HK-2 (cell line): ENCODE measurements around the gene FGFR1OP2.
"Not testable (repeated sequence)": the region's sequence is repeated elsewhere in the genome, so short reads cannot be mapped to it uniquely, and the experiment has no call there.

Source experiments
- DNase-seq: peaks from one replicate; pipeline ENCODE4 v3.0.0-alpha.2; 2018; ENCODE audit not compliant: unreplicated experiment

The FGFR1OP2 gene

GRCh38 chr12:26937863-26938700 lies at the start of gene FGFR1OP2, which contains the start of gene INTS13:
Gene FGFR1OP2, plus strand, starts transcription at chr12:26938470. Its CDS starts 15,689 bp downstream, at chr12:26954159.
Gene INTS13, minus strand, starts transcription at chr12:26937981. Its CDS starts 1,178 bp downstream, at chr12:26936803.
- DNase-seq, result peak; percentile 98

- DNase-seq, result no peak
Measured at GRCh38 chr12:26890784-26891183, 47.5 kb upstream of the FGFR1OP2 start.

GRCh38 chr12:26891704-26892103 lies 46.6 kb upstream of the FGFR1OP2 start:
- DNase-seq, result no peak

- DNase-seq, result no peak
Measured at GRCh38 chr12:26895672-26896071, 42.6 kb upstream of the FGFR1OP2 start.

GRCh38 chr12:26896913-26897312 lies 41.4 kb upstream of the FGFR1OP2 start:
- DNase-seq, result no peak

- DNase-seq, result not testable (repeated sequence)
Measured at GRCh38 chr12:26903396-26903795, 34.9 kb upstream of the FGFR1OP2 start.

GRCh38 chr12:26906024-26906423 lies 32.2 kb upstream of the FGFR1OP2 start:
- DNase-seq, result no peak

- DNase-seq, result no peak
Measured at GRCh38 chr12:26906704-26907103, 31.6 kb upstream of the FGFR1OP2 start.

GRCh38 chr12:26918321-26919215 lies 19.7 kb upstream of the FGFR1OP2 start:
- no peak for DNase-seq

GRCh38 chr12:26919216-26919555 lies 19.1 kb upstream of the FGFR1OP2 start:
- no peak for DNase-seq

GRCh38 chr12:26921886-26922285 lies 16.4 kb upstream of the FGFR1OP2 start:
- no peak for DNase-seq

GRCh38 chr12:26928661-26929060 lies 9.6 kb upstream of the FGFR1OP2 start:
- DNase-seq, result no peak

GRCh38 chr12:26929590-26929989 lies 8.7 kb upstream of the FGFR1OP2 start:
- DNase-seq, result no peak

- no peak for DNase-seq
Measured at GRCh38 chr12:26935636-26936378, 2.5 kb upstream of the FGFR1OP2 start.

GRCh38 chr12:26936559-26937442 lies 1.5 kb upstream of the FGFR1OP2 start:
- no peak for DNase-seq

GRCh38 chr12:26937443-26937862 lies 817 bp upstream of the FGFR1OP2 start:
- DNase-seq, result no peak

GRCh38 chr12:26938701-26939062 lies 412 bp downstream of the FGFR1OP2 start:
- no peak for DNase-seq

- no peak for DNase-seq
Measured at GRCh38 chr12:26939192-26939832, 1.0 kb downstream of the FGFR1OP2 start.

GRCh38 chr12:26939953-26940352 lies 1.7 kb downstream of the FGFR1OP2 start:
- no peak for DNase-seq

- DNase-seq, result no peak
Measured at GRCh38 chr12:26940516-26941214, 2.4 kb downstream of the FGFR1OP2 start.
